ENCODE results near the gene SLC51B. TPM values are rescaled to one million over a fixed set of nuclear protein-coding genes. Genes with fewer than 3 reads are reported as not detected.

Gene SLC51B
- total and polyA plus RNA-seq, 2 of the 4 experiments (the other 2 are of a cell fraction) = not detected

DNA sequence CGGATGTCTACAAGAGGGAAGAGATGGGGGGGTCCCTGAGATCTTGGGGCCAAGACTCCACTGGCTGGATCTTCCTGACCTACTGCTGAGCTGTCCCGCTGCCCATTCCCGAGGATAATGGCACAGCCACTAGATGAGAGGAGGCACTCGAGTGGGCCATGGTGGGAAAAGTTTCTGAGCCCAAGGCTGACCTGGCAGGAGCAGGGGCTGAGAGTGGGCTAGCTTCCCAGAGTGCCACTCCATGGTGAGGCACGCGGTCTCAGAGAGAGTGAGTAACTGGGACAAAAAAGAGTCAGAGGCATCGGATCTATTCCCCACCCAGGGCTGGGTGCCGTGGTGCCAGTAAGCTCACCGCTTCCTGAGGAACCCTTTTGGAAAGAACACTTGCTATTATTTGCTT is 10.9 kb downstream of the SLC51B start:
- H3K23ac ChIP-seq (ENCODE audit: low read depth, low read length) = no peak overlapping the region
- no peak overlapping the region for H2BK15ac ChIP-seq (ENCODE audit: low read depth, low read length)
- no TSS peak for BruUV-seq (replicated peaks)
- peaks cover 5% of the 10 kb centered on the region; the same call in 1 of the 2 replicates for H3K9me3 ChIP-seq (ENCODE audit: control insufficient read depth, insufficient read depth, low read length)
- no peaks in the 10 kb centered on the region for H3K36me3 ChIP-seq (ENCODE audit: control insufficient read depth, insufficient read depth, low read length)
- WGBS, 2 experiments (ENCODE audit: extremely low coverage in 2 of 2, insufficient read length in 1 of 2) = no CpG with 5 or more reads among the region's 9 CpGs
- dilution Hi-C loops (cut with HindIII; ENCODE audit: low sequenced_read_pairs, unreplicated experiment) = no loop called here
- no peak overlapping the region for H3K18ac ChIP-seq (ENCODE audit: low read depth, low read length)
- no peak overlapping the region for H3K9ac ChIP-seq (ENCODE audit: low read depth, low read length)
- peak overlapping the region; percentile 7; the same call in 1 of the 2 replicates for H2BK20ac ChIP-seq (ENCODE audit: low read depth, low read length)
- H4K20me1 ChIP-seq (ENCODE audit: insufficient read depth, low read length) = no peaks in the 10 kb centered on the region
- ATAC-seq (ENCODE audit: low read depth) (no peak), DNase-seq (no peak)
- no peak overlapping the region for H3K56ac ChIP-seq (ENCODE audit: extremely low read depth, insufficient read depth, low read length)
- H2AFZ ChIP-seq (replicated peaks; ENCODE audit: low read length, poor library complexity) = no peak overlapping the region
- H3K9me1 ChIP-seq (ENCODE audit: insufficient read depth, low read length) = peaks cover 15% of the 10 kb centered on the region
- CTCF ChIA-PET = interaction anchor here (1.9 to 4.9 kb wide), 3 partner anchors 22 to 46 kb away, joined by 9 to 74 read pairs (median 26); no protein-coding TSS in a partner anchor
- in situ Hi-C loops (cut with MboI; ENCODE audit: low sequenced_read_pairs) = no loop called here
- intact Hi-C loops (cut with micrococcal nuclease) = no loop called here
- H2BK5ac ChIP-seq (ENCODE audit: low read depth, low read length, poor library complexity, severe bottlenecking) = no peak overlapping the region
- no peak overlapping the region for H2AK9ac ChIP-seq (replicated peaks; ENCODE audit: low read depth, low read length, poor library complexity)
- POLR2A ChIA-PET (ENCODE audit: unreplicated experiment) = no interaction called here
- no peak overlapping the region for H3K4me2 ChIP-seq (ENCODE audit: low read depth, low read length)
- H3K79me1 ChIP-seq (ENCODE audit: low read depth in 1 of 2, low read length in 2 of 2) = no peaks in the 10 kb centered on the region
- H4K91ac ChIP-seq (ENCODE audit: insufficient read depth, low read depth, low read length) = no peak overlapping the region
- no peak overlapping the region for H3K4ac ChIP-seq (ENCODE audit: low read depth, low read length)
- H3K4me3 ChIP-seq (ENCODE audit: insufficient read depth, low read depth, low read length) = no peak overlapping the region
- no peak overlapping the region for H3K27ac ChIP-seq (ENCODE audit: insufficient read depth, low read length)
- H4K5ac ChIP-seq (ENCODE audit: low read depth, low read length) = no peak overlapping the region
- H2AK5ac ChIP-seq (ENCODE audit: low read depth, low read length) = peak overlapping the region; percentile 13; the same call in 1 of the 2 replicates
- peaks cover 7% of the 10 kb centered on the region for H3K27me3 ChIP-seq (ENCODE audit: control insufficient read depth, insufficient read depth, low read length)
- no peak overlapping the region for H3K14ac ChIP-seq (replicated peaks; ENCODE audit: low read depth, low read length)
- no peak overlapping the region for H4K8ac ChIP-seq (ENCODE audit: low read depth in 2 of 2, low read length in 2 of 2)
- no peak for TF ChIP-seq CHD1 (IDR thresholded peaks at IDR 0.05; ENCODE audit: low read depth, low read length)
- TF ChIP-seq ELK1 (IDR thresholded peaks at IDR 0.05; ENCODE audit: borderline replicate concordance, low read depth, low read length) = no peak
- TF ChIP-seq MAFK (IDR thresholded peaks at IDR 0.05; ENCODE audit: low read depth, low read length) = no peak
- no peak for TF ChIP-seq RAD21 (IDR thresholded peaks at IDR 0.05; ENCODE audit: low read length)
- peaks cover 14% of the 10 kb centered on the region; the same call in 1 of the 2 replicates for H3K4me1 ChIP-seq (ENCODE audit: control insufficient read depth, insufficient read depth, low read length)
- no peak overlapping the region for H2BK120ac ChIP-seq (ENCODE audit: low read depth, low read length)

Data from IMR-90 (cell line).